ENCODE measurements around the gene TMA7B.
A peak's percentile ranks its signal among the peaks of the same experiment; 100 is the strongest.

TMA7B gene

GRCh38 chr22:39954584-39955055, 5.6 kb upstream of the TMA7B start:
- no peak for DNase-seq

GRCh38 chr22:39955675-39956074, 4.5 kb upstream of the TMA7B start:
- no peak for DNase-seq

DNA sequence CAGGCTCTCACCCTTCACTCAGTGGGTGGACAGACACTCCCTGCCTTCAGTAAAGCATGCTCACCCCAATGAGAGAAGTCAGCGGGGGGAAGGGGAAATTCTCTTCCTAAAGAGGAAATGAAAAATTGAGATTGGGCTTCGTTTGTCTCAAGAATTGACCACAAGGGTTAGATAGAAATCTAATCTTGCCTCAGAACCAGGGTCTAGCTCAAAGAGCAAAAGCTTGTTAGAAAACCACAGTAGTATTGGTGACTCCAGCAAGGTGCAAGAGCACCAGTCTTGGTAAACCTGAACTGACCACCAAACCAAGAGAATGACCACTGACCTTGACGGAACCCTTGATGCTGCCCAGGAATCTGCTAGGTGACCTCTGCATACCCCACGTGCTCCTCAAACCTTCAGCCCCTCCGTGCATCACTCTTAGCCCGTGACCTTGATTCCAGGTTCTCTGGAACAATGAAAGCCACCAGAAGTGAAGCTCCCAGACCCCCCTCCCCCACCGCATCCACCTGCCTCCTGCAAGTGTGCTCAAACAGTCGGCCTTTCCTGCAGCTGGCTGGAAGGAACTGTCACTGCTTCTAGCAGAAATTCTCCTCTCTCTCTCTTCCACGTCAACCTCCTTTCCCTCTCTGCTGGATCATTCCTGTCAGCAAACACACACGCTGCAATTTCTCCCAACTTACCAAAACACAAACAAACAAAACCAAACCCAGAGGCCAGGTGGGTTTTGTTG, 3.1 kb upstream of the TMA7B start:
- no peak for DNase-seq

- DNase-seq = no peak
Measured at GRCh38 chr22:39958009-39958711, 2.0 kb upstream of the TMA7B start.

GRCh38 chr22:39958949-39959639, 1.1 kb upstream of the TMA7B start:
- no peak for DNase-seq

GRCh38 chr22:39960791-39961746, 872 bp downstream of the TMA7B start:
- DNase-seq = peak in 1 of 6 experiments; percentile 25

GRCh38 chr22:39962071-39962470, 1.9 kb downstream of the TMA7B start:
- DNase-seq = no peak

- no peak for DNase-seq
Measured at GRCh38 chr22:39965748-39966147, 5.6 kb downstream of the TMA7B start.

DNA sequence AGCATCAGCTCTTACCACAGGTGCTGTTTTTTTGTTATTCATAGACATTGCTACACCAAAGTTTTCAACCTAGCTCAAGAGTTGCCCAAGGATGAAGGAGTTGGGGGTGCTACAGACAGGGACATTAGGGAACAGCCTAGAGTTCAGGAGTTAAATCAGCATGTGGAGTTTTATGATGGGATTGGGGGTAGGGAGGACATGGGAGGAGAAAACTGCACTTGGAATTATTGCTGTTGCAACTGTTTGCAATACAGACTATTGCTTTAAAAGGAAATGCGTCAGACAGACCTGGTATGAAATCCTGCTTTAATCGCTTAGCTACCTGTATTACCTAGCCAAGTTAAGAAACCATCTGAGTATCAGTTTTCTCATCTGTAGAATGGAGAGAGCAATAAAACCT, 6.3 kb downstream of the TMA7B start:
- no peak for DNase-seq

DNA sequence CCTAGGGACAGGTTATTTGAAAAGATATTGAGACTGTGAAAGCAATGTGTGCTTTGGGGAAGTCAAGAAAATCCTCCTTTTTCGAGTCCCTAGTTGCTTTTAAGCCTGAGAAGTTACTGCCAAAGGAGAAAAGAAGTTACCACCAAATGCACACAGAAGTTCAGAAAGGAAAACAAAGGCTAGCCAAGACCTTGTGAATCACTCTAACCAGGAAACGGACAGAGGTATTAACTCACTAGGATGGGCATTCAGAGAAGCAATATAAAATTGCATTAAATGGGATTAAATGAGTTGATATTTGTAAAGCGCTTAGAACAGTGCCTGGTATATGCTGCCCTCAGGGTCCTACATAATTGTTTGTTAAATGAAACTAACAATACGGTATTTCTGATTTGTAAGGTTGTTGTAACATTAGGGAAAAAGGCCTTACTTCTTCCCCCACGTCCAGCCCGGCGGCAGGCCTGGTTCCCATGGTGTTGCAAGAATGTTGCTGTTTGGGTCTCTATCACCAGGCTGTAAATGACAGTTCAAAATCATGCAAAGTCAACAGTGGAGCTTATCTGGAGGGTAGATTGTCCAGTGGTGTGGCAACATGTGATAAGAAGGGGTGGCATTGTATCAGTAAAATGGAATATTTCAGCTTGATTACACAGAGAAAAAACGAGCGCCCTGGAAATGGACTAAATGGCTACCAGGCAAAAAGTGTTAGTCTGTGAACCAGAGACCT, 7.1 kb downstream of the TMA7B start:
- DNase-seq = no peak

GRCh38 chr22:39967996-39968972, 8.1 kb downstream of the TMA7B start:
- DNase-seq = no peak

- DNase-seq = no peak
Measured at GRCh38 chr22:39970742-39971141, 10.5 kb downstream of the TMA7B start.

- no peak for DNase-seq
Measured at GRCh38 chr22:39972641-39973040, 12.4 kb downstream of the TMA7B start.

GRCh38 chr22:39973656-39974055, 13.5 kb downstream of the TMA7B start:
- DNase-seq = no peak

DNA sequence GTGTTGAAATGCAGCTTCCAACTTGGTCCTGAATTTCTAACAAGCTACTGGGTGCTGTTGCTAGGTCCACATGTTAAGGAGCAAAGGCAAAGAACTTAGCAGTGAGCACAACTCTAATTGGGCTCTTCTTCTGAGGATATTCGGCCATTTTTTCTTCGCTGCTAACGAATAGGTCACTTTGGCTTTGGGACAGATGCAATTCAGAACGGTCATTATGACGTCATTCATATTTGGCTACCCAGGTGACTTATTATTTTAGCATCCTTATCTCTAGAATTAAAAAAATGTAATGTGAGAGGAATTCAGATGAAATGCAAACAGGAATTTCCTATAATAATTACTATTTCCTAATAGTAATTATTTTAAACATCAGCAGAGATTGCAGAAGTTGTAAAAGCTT, 13.9 kb downstream of the TMA7B start:
- no peak for DNase-seq

DNA sequence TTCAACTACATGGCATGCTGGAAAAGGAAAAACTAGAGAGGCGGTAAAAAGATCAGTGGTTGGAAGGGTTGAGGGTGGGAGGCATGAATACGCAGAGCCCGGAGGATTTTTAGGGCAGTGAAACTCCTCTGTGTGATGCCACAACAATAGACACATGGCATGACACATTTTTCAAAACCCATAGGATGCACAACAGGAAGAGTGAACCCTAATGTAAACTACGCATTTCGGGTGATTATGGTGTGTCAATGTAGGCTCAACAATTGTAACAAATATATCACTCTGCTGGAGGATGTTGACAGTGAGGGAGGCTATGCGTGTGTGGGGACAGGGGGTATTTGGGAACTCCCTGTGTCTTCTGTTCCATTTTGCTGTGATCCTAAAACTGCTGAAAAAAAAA, 18.9 kb downstream of the TMA7B start:
- no peak for DNase-seq

GRCh38 chr22:39979458-39979857, 19.3 kb downstream of the TMA7B start:
- no peak for DNase-seq

DNA sequence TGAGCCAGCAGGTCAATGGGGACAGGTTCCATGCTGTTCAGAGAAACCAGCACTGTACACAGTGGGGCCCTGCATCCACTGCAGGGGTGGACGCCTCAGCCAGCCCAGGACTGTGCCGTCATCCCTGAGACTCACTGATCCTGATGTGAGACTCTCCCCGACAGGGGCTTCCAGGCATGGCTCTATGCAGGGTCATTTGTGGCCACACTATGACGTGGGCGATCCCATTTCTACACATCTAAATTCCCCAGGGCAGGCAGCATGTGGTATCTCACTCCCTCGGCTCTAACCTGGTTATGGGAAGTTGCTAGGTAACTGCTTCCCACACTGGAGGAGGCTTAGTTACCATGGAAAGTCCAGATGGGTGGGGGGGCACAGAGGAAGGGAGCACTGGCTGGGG, 20.4 kb downstream of the TMA7B start:
- DNase-seq = no peak

DNA sequence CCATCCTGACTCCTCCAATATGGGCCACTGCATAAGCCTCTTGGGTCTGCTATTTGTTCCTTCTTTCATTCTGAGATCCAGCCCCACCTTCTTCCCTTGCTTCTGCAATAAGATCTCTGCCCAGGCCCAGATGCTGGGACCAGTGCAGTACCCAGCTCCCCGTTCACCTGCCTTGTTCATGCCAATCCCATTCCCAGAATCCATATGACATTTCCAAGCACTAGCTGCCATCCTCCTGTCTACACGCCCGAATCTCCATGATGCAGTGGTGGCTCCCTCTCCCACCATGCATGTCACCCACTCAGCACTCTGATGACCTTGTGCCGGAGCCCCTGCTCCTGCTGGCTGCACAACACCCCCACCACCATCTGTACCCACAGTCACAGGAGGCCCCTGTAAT, 23.1 kb downstream of the TMA7B start:
- DNase-seq = no peak

DNA sequence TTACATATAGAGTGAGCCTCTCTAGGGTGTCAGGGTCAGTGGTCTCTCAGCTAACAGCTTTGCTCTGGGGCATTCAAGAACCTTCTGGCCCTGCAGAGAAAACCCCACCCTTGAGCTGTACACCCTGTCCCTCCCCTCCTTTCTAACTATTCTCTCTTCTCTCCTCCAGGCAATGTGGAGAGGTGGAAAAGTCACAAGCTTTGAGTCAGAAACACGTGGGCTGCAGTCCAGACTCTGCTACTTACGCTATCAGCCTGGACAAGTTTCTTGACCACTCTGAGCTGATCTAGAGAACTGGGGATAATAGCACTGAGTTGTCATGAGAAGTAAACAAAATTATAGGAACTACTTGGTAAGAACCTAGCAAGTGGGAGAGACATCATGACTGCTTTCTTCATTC, 23.8 kb downstream of the TMA7B start:
- DNase-seq = no peak

DNA sequence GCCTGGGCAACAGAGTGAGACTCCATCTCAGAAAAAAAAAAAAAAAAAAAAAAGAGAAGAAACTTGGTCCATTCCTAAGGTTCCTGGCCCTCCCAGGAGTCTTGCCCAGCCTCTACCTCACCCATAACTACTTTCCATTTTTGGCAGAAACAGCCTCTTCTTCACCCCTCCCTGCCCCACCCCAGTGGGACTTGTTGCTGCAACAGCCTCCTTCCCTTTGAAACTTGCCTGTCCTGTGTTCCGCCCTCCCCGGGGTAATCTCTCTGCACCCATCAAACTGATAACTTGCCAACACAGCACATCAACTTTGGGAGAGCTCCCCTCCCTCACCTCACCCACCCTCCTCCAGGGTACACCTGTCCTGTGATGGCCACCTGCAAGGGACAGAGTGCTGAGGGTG, 24.5 kb downstream of the TMA7B start:
- no peak for DNase-seq

Data from stimulated activated naive CD4-positive, alpha-beta T cell (primary cell).